Spinal cord (tissue), 10 donors: ENCODE data around the gene IQCE. TPM values are rescaled to one million over a fixed set of nuclear protein-coding genes. Genes with fewer than 3 reads are reported as not detected.

ENCODE experiments used
- DNase-seq, 6 donors: peaks; one replicate each; pipeline versions ENCODE4 v3.0.0 to v3.0.0-alpha.2; 2013 to 2015; ENCODE audit warnings: low spot score in 6 of 6, low read depth in 4 of 6
- H3K27ac ChIP-seq: one replicate; pipeline ENCODE4 v1.5.1; 2013; ENCODE audit warnings: low read depth, low read length, control low read depth
- H3K27me3 ChIP-seq: one replicate; pipeline ENCODE4 v1.6.1; 2013; ENCODE audit warnings: low read length; ENCODE audit not compliant: control insufficient read depth, insufficient read depth
- H3K36me3 ChIP-seq: one replicate; pipeline ENCODE4 v1.6.1; 2013; ENCODE audit warnings: low read length; ENCODE audit not compliant: control insufficient read depth, insufficient read depth
- H3K4me1 ChIP-seq: one replicate; pipeline ENCODE4 v1.6.1; 2013; ENCODE audit warnings: low read length; ENCODE audit not compliant: control insufficient read depth, insufficient read depth
- H3K4me3 ChIP-seq: one replicate; pipeline ENCODE4 v1.5.1; 2013; ENCODE audit warnings: low read depth, low read length, control low read depth
- H3K9me3 ChIP-seq: one replicate; pipeline ENCODE4 v1.6.1; 2013; ENCODE audit warnings: low read length; ENCODE audit not compliant: control insufficient read depth, insufficient read depth
- WGBS: methylation state at CpG from one replicate; pipeline ENCODE4 v1.1.5; 2013; ENCODE audit warnings: missing lambda C conversion rate; ENCODE audit not compliant: insufficient coverage; 5-methylcytosine and 5-hydroxymethylcytosine counted together
- polyA plus RNA-seq, 2 donors: library from polyadenylated mRNA; unstranded; fragments of 120-200 nt; gene quantifications; one replicate each; pipeline ENCODE4 v1.2.1, GENCODE V29; 2013; ENCODE audit not compliant: insufficient read length in 2 of 2
- total RNA-seq, 2 donors: library from RNA; depleted of rRNA in 1 of 2; stranded (reverse); fragments of 120-200 nt in 1 of 2; fragments of >200 nt in 1 of 2; gene quantifications; one replicate each; pipeline versions ENCODE4 v1.2.3 to v1.2.4, GENCODE V29; 2013 to 2014
- donor health status: healthy.

The IQCE gene
- total and polyA plus RNA-seq, 4 donors = 13.5 to 47.1 (median 31.7) TPM

- H3K36me3 ChIP-seq = peaks cover 82% of the 10 kb centered on the region
- H3K27ac ChIP-seq = peak overlapping the region; percentile 73
- 47% methylated on average over 24 of the region's 24 CpGs for WGBS
- H3K27me3 ChIP-seq = no peaks in the 10 kb centered on the region
- H3K4me3 ChIP-seq = no peak overlapping the region
- DNase-seq = peak in 1 of 6 donors; percentile 58
- no peaks in the 10 kb centered on the region for H3K9me3 ChIP-seq
- peaks cover 90% of the 10 kb centered on the region for H3K4me1 ChIP-seq
Measured at GRCh38 chr7:2639181-2639681, 80.5 kb downstream of the IQCE start.

GRCh38 chr7:2639695-2640481 lies 81.1 kb downstream of the IQCE start:
- Histone ChIP-seq H3K9me3 (no peaks in the 10 kb centered on the region), H3K27ac (peak overlapping the region; percentile 73), H3K27me3 (no peaks in the 10 kb centered on the region), H3K4me1 (peaks cover 90% of the 10 kb centered on the region), H3K4me3 (no peak overlapping the region), H3K36me3 (peaks cover 83% of the 10 kb centered on the region)
- WGBS = 75% methylated on average over 33 of the region's 37 CpGs
- no peak for DNase-seq

DNA sequence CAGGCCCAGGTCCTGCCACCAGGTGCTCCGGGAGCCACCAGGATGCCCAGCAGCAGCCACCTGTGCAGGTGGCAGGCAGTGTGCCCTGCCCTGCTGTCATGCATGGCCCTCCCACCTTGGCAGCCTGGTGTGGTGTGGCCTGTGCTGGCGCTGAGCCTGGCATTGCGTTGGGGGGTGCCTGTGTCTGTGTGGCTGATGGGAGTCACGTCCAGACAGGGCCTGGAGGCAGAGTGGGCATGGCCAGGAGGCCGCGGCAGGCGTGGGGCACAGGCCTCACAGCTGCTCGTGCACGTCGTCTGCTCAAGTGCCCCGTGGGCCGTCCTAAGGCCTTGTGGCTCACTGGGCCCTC lies 81.7 kb downstream of the IQCE start:
- no peak for DNase-seq
- Histone ChIP-seq H3K27me3 (no peaks in the 10 kb centered on the region), H3K27ac (peak overlapping the region; percentile 81), H3K36me3 (peaks cover 83% of the 10 kb centered on the region), H3K9me3 (no peaks in the 10 kb centered on the region), H3K4me1 (peaks cover 90% of the 10 kb centered on the region), H3K4me3 (no peak overlapping the region)
- 61% methylated on average over 12 of the region's 12 CpGs for WGBS

GRCh38 chr7:2640846-2641316 lies 82.1 kb downstream of the IQCE start:
- Histone ChIP-seq H3K36me3 (peaks cover 83% of the 10 kb centered on the region), H3K4me3 (no peak overlapping the region), H3K27me3 (no peaks in the 10 kb centered on the region), H3K9me3 (no peaks in the 10 kb centered on the region), H3K4me1 (peaks cover 90% of the 10 kb centered on the region), H3K27ac (peak overlapping the region; percentile 81)
- DNase-seq = no peak
- 60% methylated on average over 5 of the region's 9 CpGs for WGBS

- peaks cover 86% of the 10 kb centered on the region for H3K4me1 ChIP-seq
- peak in 2 of 6 donors; percentile 91 to 93 for DNase-seq
- 16% methylated on average over 36 of the region's 39 CpGs for WGBS
Measured at GRCh38 chr7:2641406-2642393, 82.9 kb downstream of the IQCE start.

DNA sequence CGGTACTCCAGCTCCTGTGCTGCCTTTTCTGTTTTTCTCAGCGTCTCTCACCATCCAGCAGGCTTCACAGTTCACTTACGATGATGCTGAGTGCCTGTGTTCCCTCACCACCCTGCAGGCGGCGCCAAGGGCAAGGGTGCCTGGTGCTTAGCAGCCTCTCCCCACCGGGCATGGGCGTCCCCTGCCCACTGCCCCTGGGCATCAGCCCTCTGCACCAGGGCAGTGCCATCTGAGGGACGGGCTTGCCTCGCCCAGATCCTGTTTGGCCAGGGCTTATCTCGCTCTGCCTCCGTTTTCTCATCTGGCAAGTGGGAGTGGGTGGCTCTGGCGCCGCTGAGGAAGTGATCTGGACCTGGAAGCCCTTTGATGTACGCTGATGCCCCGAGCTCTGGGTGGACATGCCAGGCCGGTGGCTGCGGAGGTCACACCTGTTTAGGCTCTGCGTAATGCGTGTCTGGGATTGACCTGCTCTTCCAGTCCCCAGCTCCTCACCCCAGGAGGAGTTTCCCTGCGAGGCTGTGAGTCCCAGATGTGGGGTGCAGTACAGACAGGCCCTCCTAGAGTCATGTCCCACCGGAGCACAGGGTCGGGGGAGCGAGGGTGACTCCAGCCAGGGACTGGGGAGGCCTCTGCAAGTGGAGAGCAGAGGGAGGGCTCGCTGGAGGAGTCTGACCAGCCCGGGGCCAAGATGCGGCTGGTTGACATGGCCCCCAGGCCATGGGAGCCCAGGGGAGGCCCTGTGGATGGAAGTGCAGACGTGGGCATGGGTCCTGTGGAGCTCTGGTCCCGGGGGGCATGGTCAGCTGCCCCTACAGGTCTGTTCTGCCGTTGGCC lies 84.8 kb downstream of the IQCE start:
- H3K9me3 ChIP-seq = no peaks in the 10 kb centered on the region
- H3K4me1 ChIP-seq = peaks cover 68% of the 10 kb centered on the region
- 77% methylated on average over 20 of the region's 29 CpGs for WGBS
- H3K4me3 ChIP-seq = no peak overlapping the region
- H3K36me3 ChIP-seq = peaks cover 84% of the 10 kb centered on the region
- H3K27me3 ChIP-seq = no peaks in the 10 kb centered on the region
- H3K27ac ChIP-seq = no peak overlapping the region
- DNase-seq = no peak

More at GRCh38 chr7:2641406-2642393, 82.9 kb downstream of the IQCE start:
- peaks cover 84% of the 10 kb centered on the region for H3K36me3 ChIP-seq
- peak overlapping the region; percentile 81 for H3K27ac ChIP-seq
- H3K4me3 ChIP-seq = no peak overlapping the region
- no peaks in the 10 kb centered on the region for H3K9me3 ChIP-seq
- no peaks in the 10 kb centered on the region for H3K27me3 ChIP-seq

DNA sequence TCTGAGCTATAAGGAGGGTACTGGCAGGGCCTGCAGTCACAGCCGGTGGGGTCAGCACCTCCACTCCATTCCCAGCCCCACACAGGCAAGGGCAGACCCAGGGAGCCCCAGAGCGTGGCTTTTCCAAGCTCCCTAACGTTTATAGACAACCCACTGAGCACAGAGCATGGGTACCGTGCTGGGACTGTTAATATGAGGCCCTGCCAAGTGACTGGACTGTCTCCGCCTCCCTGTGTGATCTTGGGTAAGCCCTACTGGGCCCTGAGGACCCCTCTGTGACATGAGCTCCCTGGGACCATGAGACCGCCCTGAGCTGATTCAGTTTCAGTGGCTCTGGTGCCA lies 85.4 kb downstream of the IQCE start:
- H3K4me3 ChIP-seq = no peak overlapping the region
- peak in 2 of 6 donors; percentile 51 to 55 for DNase-seq
- H3K36me3 ChIP-seq = peaks cover 84% of the 10 kb centered on the region
- peaks cover 62% of the 10 kb centered on the region for H3K4me1 ChIP-seq
- no peaks in the 10 kb centered on the region for H3K9me3 ChIP-seq
- 31% methylated on average over 5 of the region's 6 CpGs for WGBS
- H3K27me3 ChIP-seq = no peaks in the 10 kb centered on the region
- peak overlapping the region; percentile 47 for H3K27ac ChIP-seq

GRCh38 chr7:2644562-2645273 lies 85.9 kb downstream of the IQCE start:
- Histone ChIP-seq H3K4me1 (peaks cover 57% of the 10 kb centered on the region), H3K27ac (peak overlapping the region; percentile 47), H3K27me3 (no peaks in the 10 kb centered on the region), H3K9me3 (no peaks in the 10 kb centered on the region), H3K36me3 (peaks cover 84% of the 10 kb centered on the region), H3K4me3 (no peak overlapping the region)
- WGBS = 28% methylated on average over 17 of the region's 18 CpGs
- DNase-seq = peak in 2 of 6 donors; percentile 47 to 73
